Neural cell (in vitro differentiated cells): ENCODE results near the gene LUC7L2.

Experiments
- EP300 ChIP-seq: fragments of 450-650 bp; conservative IDR thresholded peaks from 2 replicates; pipeline ENCODE4 v1.6.1; 2014; ENCODE audit warnings: antibody characterized with exemption, mild to moderate bottlenecking, moderate library complexity; ENCODE audit not compliant: poor library complexity, severe bottlenecking
- MXI1 ChIP-seq: fragments of 450-650 bp; conservative IDR thresholded peaks from 2 replicates; pipeline ENCODE4 v1.6.1; 2014; ENCODE audit warnings: antibody characterized with exemption, mild to moderate bottlenecking; ENCODE audit not compliant: poor library complexity, severe bottlenecking
- POLR2AphosphoS5 ChIP-seq: IDR thresholded peaks from 2 replicates; pipeline ENCODE4 v1.6.1; 2012
- SMC3 ChIP-seq: fragments of 450-650 bp; conservative IDR thresholded peaks from 2 replicates; pipeline ENCODE4 v1.6.1; 2014; ENCODE audit warnings: antibody characterized with exemption, mild to moderate bottlenecking, moderate library complexity; ENCODE audit not compliant: poor library complexity
- TF ChIP-seq, protein P1 (sequence below): fragments of 450-650 bp; IDR thresholded peaks from 2 replicates; pipeline ENCODE4 v1.5.1; 2014; ENCODE audit warnings: antibody characterized with exemption, mild to moderate bottlenecking, moderate library complexity; ENCODE audit not compliant: poor library complexity, severe bottlenecking

DNA sequence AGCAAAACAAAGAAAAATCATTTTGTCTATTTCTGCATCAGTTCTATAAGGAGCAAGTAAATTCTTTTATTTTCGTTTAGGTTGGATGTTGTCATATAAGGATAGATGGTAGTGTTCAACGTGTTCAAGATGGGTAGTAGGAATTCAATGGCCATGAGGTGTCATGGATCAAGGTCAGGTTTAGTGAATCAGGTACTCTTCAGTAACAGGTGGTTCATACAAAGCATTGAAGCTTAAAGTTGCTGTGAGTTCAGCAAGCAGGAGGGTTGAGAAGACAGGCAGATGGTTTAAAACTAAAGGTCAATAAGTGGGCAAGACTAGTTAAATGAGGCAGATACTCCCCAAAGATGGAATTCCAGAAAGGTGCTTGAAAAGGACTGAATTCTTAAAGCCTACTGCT lies 5.6 kb downstream of the LUC7L2 start:
- TF ChIP-seq, protein P1, sequence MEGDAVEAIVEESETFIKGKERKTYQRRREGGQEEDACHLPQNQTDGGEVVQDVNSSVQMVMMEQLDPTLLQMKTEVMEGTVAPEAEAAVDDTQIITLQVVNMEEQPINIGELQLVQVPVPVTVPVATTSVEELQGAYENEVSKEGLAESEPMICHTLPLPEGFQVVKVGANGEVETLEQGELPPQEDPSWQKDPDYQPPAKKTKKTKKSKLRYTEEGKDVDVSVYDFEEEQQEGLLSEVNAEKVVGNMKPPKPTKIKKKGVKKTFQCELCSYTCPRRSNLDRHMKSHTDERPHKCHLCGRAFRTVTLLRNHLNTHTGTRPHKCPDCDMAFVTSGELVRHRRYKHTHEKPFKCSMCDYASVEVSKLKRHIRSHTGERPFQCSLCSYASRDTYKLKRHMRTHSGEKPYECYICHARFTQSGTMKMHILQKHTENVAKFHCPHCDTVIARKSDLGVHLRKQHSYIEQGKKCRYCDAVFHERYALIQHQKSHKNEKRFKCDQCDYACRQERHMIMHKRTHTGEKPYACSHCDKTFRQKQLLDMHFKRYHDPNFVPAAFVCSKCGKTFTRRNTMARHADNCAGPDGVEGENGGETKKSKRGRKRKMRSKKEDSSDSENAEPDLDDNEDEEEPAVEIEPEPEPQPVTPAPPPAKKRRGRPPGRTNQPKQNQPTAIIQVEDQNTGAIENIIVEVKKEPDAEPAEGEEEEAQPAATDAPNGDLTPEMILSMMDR, result no peak
- TF ChIP-seq MXI1, result no peak
- TF ChIP-seq SMC3, result no peak
- TF ChIP-seq POLR2AphosphoS5, result no peak
- TF ChIP-seq EP300, result no peak
